GM23338 (cell line): ENCODE data around the gene TERT. TPM values are rescaled to one million over a fixed set of nuclear protein-coding genes. Genes with fewer than 3 reads are reported as not detected.
"Not testable (repeated sequence)": the region's sequence is repeated elsewhere in the genome, so short reads cannot be mapped to it uniquely, and the experiment has no call there.

Source experiments
- ATAC-seq: fragments of 200-7000 bp; cut with Tn5 transposase; 3 replicates; pipeline ENCODE4 v1.9.1; 2020
- DNase-seq: peaks from one replicate; pipeline ENCODE4 v3.0.0-alpha.2; 2015; ENCODE audit warnings: low spot score
- H2AFZ ChIP-seq: fragments of 200-600 bp; sonication (generic); 2 replicates; pipeline ENCODE4 v1.8.0; 2016; ENCODE audit warnings: antibody characterized with exemption, mild to moderate bottlenecking, moderate library complexity
- H3F3A ChIP-seq: fragments of 200-600 bp; sonication (generic); replicated peaks from 2 replicates; pipeline ENCODE4 v1.8.0; 2017; ENCODE audit warnings: antibody characterized with exemption, mixed run types, low read depth
- H3K27ac ChIP-seq: fragments of 200-600 bp; sonication (generic); 2 replicates; pipeline ENCODE4 v1.6.1; 2016; ENCODE audit warnings: low read depth
- H3K27me3 ChIP-seq: fragments of 200-600 bp; sonication (generic); 2 replicates; pipeline ENCODE4 v1.8.0; 2016; ENCODE audit warnings: mild to moderate bottlenecking, mixed run types, moderate library complexity; ENCODE audit not compliant: insufficient read depth
- H3K36me3 ChIP-seq: fragments of 200-600 bp; sonication (generic); 2 replicates; pipeline ENCODE4 v1.8.0; 2016; ENCODE audit warnings: mild to moderate bottlenecking; ENCODE audit not compliant: insufficient read depth
- H3K4me1 ChIP-seq: fragments of 200-600 bp; sonication (generic); 2 replicates; pipeline ENCODE4 v1.8.0; 2016; ENCODE audit warnings: mild to moderate bottlenecking, moderate library complexity; ENCODE audit not compliant: insufficient read depth
- H3K4me2 ChIP-seq: fragments of 200-600 bp; sonication (generic); 2 replicates; pipeline ENCODE4 v1.7.1; 2017; ENCODE audit warnings: mixed run types
- H3K4me3 ChIP-seq: fragments of 200-600 bp; sonication (generic); 2 replicates; pipeline ENCODE4 v1.6.1; 2016; ENCODE audit warnings: mixed run types
- H3K79me2 ChIP-seq: fragments of 200-600 bp; sonication (generic); replicated peaks from 2 replicates; pipeline ENCODE4 v1.8.0; 2017; ENCODE audit warnings: mild to moderate bottlenecking; ENCODE audit not compliant: insufficient read depth
- H3K9me2 ChIP-seq: fragments of 200-600 bp; sonication (generic); 2 replicates; pipeline ENCODE4 v1.8.0; 2017; ENCODE audit not compliant: insufficient read depth
- H4K20me1 ChIP-seq: fragments of 200-600 bp; sonication (generic); replicated peaks from 2 replicates; pipeline ENCODE4 v1.8.0; 2017; ENCODE audit warnings: mild to moderate bottlenecking; ENCODE audit not compliant: insufficient read depth
- H3K27ac Mint-ChIP-seq: 2 replicates; pipeline ENCODE4 v1.8.0; 2020; ENCODE audit warnings: inconsistent platforms, mild to moderate bottlenecking, moderate library complexity, mixed read lengths
- H3K27me3 Mint-ChIP-seq: 3 replicates; pipeline ENCODE4 v1.8.0; 2022; ENCODE audit warnings: low read depth, mild to moderate bottlenecking, moderate library complexity, mixed read lengths, inconsistent platforms; ENCODE audit not compliant: insufficient read depth, poor library complexity
- H3K36me3 Mint-ChIP-seq: 3 replicates; pipeline ENCODE4 v1.8.0; 2021; ENCODE audit warnings: low read depth, mild to moderate bottlenecking, inconsistent platforms, moderate library complexity, mixed read lengths
- H3K4me1 Mint-ChIP-seq: 3 replicates; pipeline ENCODE4 v1.8.0; 2020; ENCODE audit warnings: mild to moderate bottlenecking, inconsistent platforms, mixed read lengths
- H3K4me3 Mint-ChIP-seq: 3 replicates; pipeline ENCODE4 v1.8.0; 2021; ENCODE audit warnings: moderate library complexity, mild to moderate bottlenecking, inconsistent platforms, mixed read lengths
- H3K9me3 Mint-ChIP-seq: 3 replicates; pipeline ENCODE4 v1.8.0; 2020; ENCODE audit warnings: moderate library complexity, mild to moderate bottlenecking, inconsistent platforms, mixed read lengths
- CREB1 ChIP-seq: fragments of 250-450 bp; sonication (Bioruptor Pico); IDR thresholded peaks from 2 replicates; pipeline ENCODE4 v1.5.0; 2020; ENCODE audit warnings: low read depth, mild to moderate bottlenecking, moderate library complexity
- JUNB ChIP-seq: IDR thresholded peaks from one replicate; pipeline ENCODE4 v1.6.1; 2016; ENCODE audit warnings: antibody characterized with exemption; ENCODE audit not compliant: unreplicated experiment
- polyA plus RNA-seq: library from polyadenylated mRNA; unstranded; fragments of >200 nt; fragmentation: Nextera tagmentation; extraction: Ambion mirVana; gene quantifications from 2 replicates; pipeline ENCODE4 v1.2.1, GENCODE V29; 2016
- total RNA-seq: library from RNA; depleted of rRNA; stranded (reverse); fragments of >200 nt; shearing (Covaris generic); gene quantifications from 2 replicates; pipeline ENCODE4 v1.2.3, GENCODE V29; 2014
- TF ChIP-seq, protein P1 (sequence below): fragments of 250-450 bp; sonication (Bioruptor Pico); IDR thresholded peaks from 2 replicates; pipeline ENCODE4 v1.5.0; 2020; ENCODE audit warnings: mild to moderate bottlenecking, moderate library complexity

TERT gene
- total and polyA plus RNA-seq, 2 experiments from 2014 or later: 9.8 to 46.4 TPM

DNA sequence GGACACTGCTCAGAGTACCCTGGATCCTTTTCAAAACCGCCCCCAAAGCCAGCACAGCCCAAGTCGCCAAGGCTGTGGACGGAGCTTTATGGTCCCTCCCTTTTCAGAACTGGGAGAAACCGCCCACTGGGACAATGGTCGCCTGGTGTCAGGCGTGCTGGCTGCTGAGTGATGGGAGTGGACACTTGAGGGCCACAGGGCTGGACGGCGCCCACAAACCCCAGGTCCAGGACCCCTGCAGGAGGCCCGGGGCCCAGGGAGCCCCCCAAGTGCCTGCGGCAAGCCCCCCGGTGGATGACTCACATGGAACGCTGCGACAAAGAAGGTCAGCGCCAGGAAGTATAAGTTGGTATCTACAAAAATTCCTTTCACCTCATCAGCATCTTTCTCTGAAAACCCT, 39.1 kb upstream of the TERT start:
- Mint-ChIP-seq H3K4me1 (no peaks in the 10 kb centered on the region), H3K27me3 (peaks cover 6% of the 10 kb centered on the region), H3K9me3 (no peaks in the 10 kb centered on the region), H3K4me3 (no peak overlapping the region), H3K36me3 (peaks cover 83% of the 10 kb centered on the region), H3K27ac (no peak overlapping the region)
- ATAC-seq: no peak
- Histone ChIP-seq H3F3A (no peaks in the 10 kb centered on the region), H3K36me3 (peaks cover 26% of the 10 kb centered on the region), H3K79me2 (0 out of 2 replicates have a peak, but pooled peaks cover 2% of the 10 kb centered on the region), H3K27ac (no peak overlapping the region), H3K27me3 (no peaks in the 10 kb centered on the region), H2AFZ (no peak overlapping the region), H3K4me1 (no peaks in the 10 kb centered on the region), H4K20me1 (peaks cover 5% of the 10 kb centered on the region; the same call in 1 of the 2 replicates), H3K4me3 (no peak overlapping the region), H3K9me2 (no peaks in the 10 kb centered on the region), H3K4me2 (no peak overlapping the region)
- no peak for DNase-seq
- TF ChIP-seq, protein P1, sequence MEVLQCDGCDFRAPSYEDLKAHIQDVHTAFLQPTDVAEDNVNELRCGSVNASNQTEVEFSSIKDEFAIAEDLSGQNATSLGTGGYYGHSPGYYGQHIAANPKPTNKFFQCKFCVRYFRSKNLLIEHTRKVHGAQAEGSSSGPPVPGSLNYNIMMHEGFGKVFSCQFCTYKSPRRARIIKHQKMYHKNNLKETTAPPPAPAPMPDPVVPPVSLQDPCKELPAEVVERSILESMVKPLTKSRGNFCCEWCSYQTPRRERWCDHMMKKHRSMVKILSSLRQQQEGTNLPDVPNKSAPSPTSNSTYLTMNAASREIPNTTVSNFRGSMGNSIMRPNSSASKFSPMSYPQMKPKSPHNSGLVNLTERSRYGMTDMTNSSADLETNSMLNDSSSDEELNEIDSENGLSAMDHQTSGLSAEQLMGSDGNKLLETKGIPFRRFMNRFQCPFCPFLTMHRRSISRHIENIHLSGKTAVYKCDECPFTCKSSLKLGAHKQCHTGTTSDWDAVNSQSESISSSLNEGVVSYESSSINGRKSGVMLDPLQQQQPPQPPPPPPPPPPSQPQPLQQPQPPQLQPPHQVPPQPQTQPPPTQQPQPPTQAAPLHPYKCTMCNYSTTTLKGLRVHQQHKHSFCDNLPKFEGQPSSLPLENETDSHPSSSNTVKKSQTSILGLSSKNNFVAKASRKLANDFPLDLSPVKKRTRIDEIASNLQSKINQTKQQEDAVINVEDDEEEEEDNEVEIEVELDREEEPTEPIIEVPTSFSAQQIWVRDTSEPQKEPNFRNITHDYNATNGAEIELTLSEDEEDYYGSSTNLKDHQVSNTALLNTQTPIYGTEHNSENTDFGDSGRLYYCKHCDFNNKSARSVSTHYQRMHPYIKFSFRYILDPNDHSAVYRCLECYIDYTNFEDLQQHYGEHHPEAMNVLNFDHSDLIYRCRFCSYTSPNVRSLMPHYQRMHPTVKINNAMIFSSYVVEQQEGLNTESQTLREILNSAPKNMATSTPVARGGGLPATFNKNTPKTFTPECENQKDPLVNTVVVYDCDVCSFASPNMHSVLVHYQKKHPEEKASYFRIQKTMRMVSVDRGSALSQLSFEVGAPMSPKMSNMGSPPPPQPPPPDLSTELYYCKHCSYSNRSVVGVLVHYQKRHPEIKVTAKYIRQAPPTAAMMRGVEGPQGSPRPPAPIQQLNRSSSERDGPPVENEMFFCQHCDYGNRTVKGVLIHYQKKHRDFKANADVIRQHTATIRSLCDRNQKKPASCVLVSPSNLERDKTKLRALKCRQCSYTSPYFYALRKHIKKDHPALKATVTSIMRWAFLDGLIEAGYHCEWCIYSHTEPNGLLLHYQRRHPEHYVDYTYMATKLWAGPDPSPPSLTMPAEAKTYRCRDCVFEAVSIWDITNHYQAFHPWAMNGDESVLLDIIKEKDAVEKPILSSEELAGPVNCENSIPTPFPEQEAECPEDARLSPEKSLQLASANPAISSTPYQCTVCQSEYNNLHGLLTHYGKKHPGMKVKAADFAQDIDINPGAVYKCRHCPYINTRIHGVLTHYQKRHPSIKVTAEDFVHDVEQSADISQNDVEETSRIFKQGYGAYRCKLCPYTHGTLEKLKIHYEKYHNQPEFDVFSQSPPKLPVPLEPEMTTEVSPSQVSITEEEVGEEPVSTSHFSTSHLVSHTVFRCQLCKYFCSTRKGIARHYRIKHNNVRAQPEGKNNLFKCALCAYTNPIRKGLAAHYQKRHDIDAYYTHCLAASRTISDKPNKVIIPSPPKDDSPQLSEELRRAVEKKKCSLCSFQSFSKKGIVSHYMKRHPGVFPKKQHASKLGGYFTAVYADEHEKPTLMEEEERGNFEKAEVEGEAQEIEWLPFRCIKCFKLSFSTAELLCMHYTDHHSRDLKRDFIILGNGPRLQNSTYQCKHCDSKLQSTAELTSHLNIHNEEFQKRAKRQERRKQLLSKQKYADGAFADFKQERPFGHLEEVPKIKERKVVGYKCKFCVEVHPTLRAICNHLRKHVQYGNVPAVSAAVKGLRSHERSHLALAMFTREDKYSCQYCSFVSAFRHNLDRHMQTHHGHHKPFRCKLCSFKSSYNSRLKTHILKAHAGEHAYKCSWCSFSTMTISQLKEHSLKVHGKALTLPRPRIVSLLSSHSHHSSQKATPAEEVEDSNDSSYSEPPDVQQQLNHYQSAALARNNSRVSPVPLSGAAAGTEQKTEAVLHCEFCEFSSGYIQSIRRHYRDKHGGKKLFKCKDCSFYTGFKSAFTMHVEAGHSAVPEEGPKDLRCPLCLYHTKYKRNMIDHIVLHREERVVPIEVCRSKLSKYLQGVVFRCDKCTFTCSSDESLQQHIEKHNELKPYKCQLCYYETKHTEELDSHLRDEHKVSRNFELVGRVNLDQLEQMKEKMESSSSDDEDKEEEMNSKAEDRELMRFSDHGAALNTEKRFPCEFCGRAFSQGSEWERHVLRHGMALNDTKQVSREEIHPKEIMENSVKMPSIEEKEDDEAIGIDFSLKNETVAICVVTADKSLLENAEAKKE (CRISPR knock-in tag): no peak
- TF ChIP-seq CREB1 (CRISPR knock-in tag): no peak
- no peak for TF ChIP-seq JUNB

DNA sequence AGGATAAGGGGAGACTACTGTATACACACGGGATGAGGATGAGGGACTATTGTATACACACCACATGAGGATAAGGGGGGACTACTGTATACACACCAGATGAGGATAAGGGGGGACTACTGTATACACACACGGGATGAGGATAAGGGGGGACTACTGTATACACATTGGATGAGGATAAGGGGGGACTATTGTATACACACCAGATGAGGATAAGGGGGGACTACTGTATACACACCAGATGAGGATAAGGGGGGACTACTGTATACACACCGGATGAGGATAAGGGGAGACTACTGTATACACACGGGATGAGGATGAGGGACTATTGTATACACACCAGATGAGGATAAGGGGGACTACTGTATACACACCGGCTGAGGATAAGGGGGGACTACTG, 38.4 kb upstream of the TERT start:
- H3K27me3 Mint-ChIP-seq: peaks cover 10% of the 10 kb centered on the region
- H3K36me3 ChIP-seq: peaks cover 26% of the 10 kb centered on the region
- not testable (repeated sequence) for DNase-seq, H2AFZ ChIP-seq, H3K4me3 Mint-ChIP-seq, H4K20me1 ChIP-seq, H3K27ac ChIP-seq, H3F3A ChIP-seq, H3K9me2 ChIP-seq, H3K4me1 Mint-ChIP-seq, H3K27ac Mint-ChIP-seq, H3K27me3 ChIP-seq, H3K4me1 ChIP-seq, H3K4me2 ChIP-seq, H3K4me3 ChIP-seq, ATAC-seq, H3K79me2 ChIP-seq, H3K9me3 Mint-ChIP-seq
- peaks cover 84% of the 10 kb centered on the region for H3K36me3 Mint-ChIP-seq
